MG63 (cell line): ENCODE measurements around the gene ZSCAN26. TPM values are rescaled to one million over a fixed set of nuclear protein-coding genes. Genes with fewer than 3 reads are reported as not detected.
"Not testable (repeated sequence)": the region's sequence is repeated elsewhere in the genome, so short reads cannot be mapped to it uniquely, and the experiment has no call there.

Experiments used
- DNase-seq: peaks from one replicate; pipeline ENCODE4 v3.0.0-alpha.2; 2020
- H3K27me3 ChIP-seq: fragments of 250-450 bp; sonication (Bioruptor Pico); 2 replicates; pipeline ENCODE4 v1.5.1; 2020; ENCODE audit warnings: mild to moderate bottlenecking, moderate library complexity
- H3K36me3 ChIP-seq: fragments of 250-450 bp; sonication (Bioruptor Pico); 2 replicates; pipeline ENCODE4 v1.5.1; 2020; ENCODE audit warnings: mild to moderate bottlenecking, moderate library complexity
- H3K4me3 ChIP-seq: fragments of 250-450 bp; sonication (Bioruptor Pico); 2 replicates; pipeline ENCODE4 v1.5.1; 2020; ENCODE audit warnings: mild to moderate bottlenecking, moderate library complexity
- H3K9me3 ChIP-seq: fragments of 250-450 bp; sonication (Bioruptor Pico); 2 replicates; pipeline ENCODE4 v1.5.1; 2020; ENCODE audit warnings: mild to moderate bottlenecking, moderate library complexity
- total RNA-seq: library from RNA; depleted of rRNA; stranded (reverse); fragments of >200 nt; shearing (Covaris generic); gene quantifications from 2 replicates; pipeline ENCODE4 v1.2.3, GENCODE V29; 2014; ENCODE audit warnings: low replicate concordance; rRNA removed

ZSCAN26 gene
- total RNA-seq, 1 experiment from 2014 or later: 9.2 TPM

DNA sequence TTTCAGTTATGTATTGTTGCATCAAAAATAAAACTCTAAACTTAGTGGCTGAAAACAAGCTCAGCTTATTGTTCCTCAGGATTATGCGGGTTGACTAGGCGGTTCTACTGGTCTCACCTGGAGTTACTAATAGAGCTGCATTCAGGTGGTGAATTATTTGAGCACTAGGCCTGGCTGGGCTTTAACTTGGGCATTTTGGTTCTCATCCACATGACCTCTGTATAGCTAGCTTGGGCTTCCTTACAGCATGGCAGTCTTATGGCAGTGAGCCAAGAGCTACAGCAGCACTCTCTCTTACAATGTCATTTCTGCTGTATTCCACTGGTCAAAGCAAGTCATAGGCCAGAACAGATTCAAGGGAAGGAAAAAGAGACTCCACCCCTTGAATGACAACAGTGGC lies 16.0 kb downstream of the ZSCAN26 start:
- Histone ChIP-seq H3K36me3 (peaks cover 16% of the 10 kb centered on the region), H3K9me3 (0 out of 2 replicates have a peak, but pooled peaks cover 4% of the 10 kb centered on the region), H3K27me3 (no peaks in the 10 kb centered on the region), H3K4me3 (no peak overlapping the region)
- no peak for DNase-seq

DNA sequence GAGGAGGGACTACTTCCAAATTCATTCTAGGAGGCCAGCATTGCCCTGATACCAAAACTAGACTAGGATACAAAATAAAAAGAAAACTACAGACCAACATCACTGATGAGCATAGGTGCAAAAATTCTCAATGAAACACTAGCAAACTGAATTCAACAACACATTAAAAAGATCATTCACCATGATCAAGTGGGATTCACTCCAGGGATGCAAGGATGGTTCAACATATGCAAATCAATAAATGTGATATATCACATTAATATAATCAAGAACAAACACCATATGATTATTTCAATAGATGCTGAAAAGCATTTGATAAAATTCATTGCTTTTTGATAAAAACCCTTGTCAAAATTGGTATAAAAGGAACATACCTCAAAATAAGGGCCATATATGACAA lies 24.6 kb downstream of the ZSCAN26 start:
- no peak for DNase-seq
- no peaks in the 10 kb centered on the region for H3K27me3 ChIP-seq
- H3K9me3 ChIP-seq: no peaks in the 10 kb centered on the region
- H3K36me3 ChIP-seq: peaks cover 13% of the 10 kb centered on the region
- no peak overlapping the region for H3K4me3 ChIP-seq

DNA sequence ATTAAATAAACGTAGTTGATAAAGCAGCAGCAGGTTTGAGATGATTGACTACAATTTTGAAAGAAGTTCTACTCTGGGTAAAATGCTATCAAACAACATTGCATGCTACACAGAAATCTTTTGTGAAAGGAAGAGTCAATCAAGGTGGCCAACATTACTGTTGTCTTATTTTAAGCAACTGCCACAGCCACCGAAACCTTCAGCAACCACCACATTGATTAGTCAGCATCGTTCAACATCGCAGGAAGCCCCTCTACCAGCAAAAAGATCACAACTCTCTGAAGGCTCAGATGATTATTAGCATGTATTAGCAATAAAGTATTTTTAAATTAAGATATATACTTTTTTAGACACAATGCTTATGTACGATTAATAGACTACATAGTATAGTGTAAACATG lies 28.4 kb downstream of the ZSCAN26 start:
- no peak for DNase-seq
- H3K27me3 ChIP-seq: no peaks in the 10 kb centered on the region

DNA sequence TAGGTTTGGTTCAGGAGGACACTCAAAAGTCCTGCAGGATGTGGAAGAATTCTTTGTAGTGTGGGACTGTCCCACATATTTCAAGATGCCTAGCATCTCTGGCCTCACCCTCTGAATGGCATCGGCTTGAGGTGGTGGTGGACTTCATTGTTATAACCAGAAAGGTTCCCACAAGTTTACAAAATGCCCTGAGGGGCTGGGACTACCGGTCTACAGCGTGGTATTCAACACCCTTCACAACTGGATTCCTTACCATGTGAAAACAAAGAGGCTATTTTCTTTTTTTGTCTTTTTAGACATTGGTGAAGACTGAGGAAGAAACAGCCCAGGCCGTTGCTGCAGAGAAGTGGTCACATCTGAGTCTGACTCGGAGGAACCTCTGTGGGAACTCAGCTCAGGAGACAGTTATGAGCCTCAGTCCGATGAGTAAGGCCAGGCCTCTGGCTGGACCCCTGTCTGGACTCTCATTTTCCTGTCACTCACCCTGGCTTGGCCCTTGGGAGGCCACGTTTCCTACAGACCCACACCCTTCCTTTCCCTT lies 29.6 kb downstream of the ZSCAN26 start:
- no peaks in the 10 kb centered on the region for H3K36me3 ChIP-seq
- H3K9me3 ChIP-seq: no peaks in the 10 kb centered on the region
- H3K27me3 ChIP-seq: no peaks in the 10 kb centered on the region
- H3K4me3 ChIP-seq: no peak overlapping the region
- DNase-seq: no peak

More for the DNA sequence above, 28.4 kb downstream of the ZSCAN26 start:
- Histone ChIP-seq H3K36me3 (no peaks in the 10 kb centered on the region), H3K9me3 (no peaks in the 10 kb centered on the region), H3K4me3 (no peak overlapping the region)

DNA sequence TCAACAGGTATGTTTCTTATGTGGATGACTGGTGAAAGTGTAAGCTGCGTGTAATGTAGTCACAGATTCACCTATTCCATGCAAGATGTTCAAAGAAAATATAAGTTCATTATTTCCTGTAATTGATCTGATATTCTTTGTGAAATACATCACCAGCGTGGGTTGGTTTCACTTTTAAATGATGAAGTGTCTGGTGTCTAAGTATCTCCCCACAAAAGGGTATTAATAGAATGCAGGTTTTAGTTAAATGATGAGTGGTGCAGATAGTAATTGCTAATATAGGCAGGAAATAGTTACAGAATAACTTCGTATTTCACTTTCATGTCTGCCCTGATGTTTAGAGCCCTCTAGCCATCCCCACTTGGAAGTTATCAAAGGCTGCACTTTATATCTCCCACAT lies 36.6 kb downstream of the ZSCAN26 start:
- no peaks in the 10 kb centered on the region for H3K36me3 ChIP-seq
- H3K4me3 ChIP-seq: no peak overlapping the region
- H3K27me3 ChIP-seq: no peaks in the 10 kb centered on the region
- no peak for DNase-seq
- no peaks in the 10 kb centered on the region for H3K9me3 ChIP-seq

DNA sequence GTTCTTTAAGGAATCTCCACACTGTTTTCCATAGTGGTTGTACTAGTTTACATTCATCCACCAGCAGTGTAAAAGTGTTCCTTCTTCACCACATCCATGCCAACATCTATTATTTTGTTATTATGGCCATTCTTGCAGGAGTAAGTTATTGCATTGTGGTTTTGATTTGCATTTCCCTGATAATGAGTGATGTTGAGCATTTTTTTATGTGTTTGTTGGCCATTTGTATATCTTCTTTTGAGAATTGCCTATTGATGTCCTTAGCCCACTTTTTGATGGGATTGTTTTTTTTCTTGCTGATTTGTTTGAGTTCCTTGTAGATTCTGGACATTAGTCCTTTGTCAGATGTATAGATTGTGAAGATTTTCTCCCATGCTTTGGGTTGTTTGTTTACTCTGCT lies 39.4 kb downstream of the ZSCAN26 start:
- H3K9me3 ChIP-seq, H3K4me3 ChIP-seq, H3K27me3 ChIP-seq, H3K36me3 ChIP-seq, DNase-seq: not testable (repeated sequence)

DNA sequence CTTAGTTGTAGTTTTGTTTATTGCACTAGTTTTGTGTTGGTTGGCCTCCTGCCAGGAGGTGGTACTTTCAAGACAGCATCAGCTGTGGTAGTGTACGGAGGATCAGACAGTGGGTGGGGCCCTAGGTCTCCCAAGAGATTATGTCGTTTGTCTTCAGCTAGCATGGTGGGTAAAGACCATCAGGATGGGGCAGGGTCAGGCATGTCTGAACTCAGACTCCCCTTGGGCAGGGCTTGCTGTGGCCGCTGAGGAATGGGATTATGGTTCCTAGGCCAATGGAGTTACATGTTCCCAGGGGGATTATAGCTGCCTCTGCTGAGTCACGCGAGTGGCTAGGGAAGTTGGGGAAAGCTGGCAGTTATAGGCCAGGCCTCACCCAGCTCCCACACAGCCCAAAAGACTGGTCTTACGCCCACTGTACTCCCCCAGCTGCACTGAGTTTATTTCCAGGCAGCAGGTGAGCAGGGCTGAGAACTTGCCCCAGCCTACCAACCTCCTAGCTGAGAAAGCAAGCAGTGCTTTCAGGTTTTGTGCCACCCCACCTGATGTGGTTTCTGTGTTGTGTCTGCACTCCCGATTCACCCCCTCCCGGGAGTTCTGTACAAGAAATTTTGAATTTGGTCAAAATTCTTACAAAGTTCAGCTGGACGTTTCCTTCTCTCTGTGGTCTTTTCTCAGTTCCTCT lies 44.3 kb downstream of the ZSCAN26 start:
- no peak for DNase-seq
- Histone ChIP-seq H3K9me3 (no peaks in the 10 kb centered on the region), H3K27me3 (no peaks in the 10 kb centered on the region), H3K36me3 (no peaks in the 10 kb centered on the region), H3K4me3 (no peak overlapping the region)

DNA sequence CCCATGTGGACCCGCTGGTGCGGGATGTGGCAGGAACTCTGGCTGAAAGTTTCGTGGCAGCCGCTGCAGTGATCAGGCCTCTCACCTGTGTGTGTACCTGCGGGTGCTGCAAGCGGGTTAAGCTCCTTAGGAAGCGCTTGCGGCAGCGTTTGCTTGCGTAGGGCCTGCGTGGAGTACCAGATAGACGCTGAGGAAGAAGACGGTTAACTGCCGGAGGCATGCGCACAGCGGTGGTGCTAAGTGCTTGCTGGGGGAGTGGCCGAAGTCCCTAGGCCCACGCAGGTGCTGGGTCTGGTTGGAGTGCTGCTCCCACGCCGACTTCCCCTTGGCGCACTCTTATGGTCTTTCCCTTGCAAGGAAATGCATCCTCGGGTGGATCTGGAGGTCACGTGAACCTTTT lies 46.0 kb downstream of the ZSCAN26 start:
- Histone ChIP-seq H3K4me3 (no peak overlapping the region), H3K9me3 (no peaks in the 10 kb centered on the region), H3K36me3 (no peaks in the 10 kb centered on the region), H3K27me3 (no peaks in the 10 kb centered on the region)
- no peak for DNase-seq

DNA sequence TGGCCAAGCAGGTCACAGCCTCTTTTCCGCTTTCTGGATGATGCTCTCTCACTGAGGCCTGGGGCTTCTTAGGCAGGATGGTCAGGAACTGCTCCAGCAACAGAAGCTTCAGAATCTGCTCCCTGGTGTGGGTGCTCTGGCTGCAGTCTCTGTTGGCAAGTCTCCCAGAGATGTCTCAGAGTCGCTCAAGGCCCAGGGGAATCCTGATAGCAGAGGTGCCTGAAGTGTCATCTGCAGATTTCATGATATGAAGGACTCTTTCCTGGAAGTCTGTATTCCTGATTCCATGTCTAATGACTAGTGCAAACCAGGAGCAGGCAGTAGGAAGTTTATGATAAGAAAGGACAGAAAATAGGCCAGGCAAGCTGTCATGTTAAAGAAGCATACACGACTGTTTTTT lies 48.7 kb downstream of the ZSCAN26 start:
- H3K27me3 ChIP-seq: no peaks in the 10 kb centered on the region
- no peaks in the 10 kb centered on the region for H3K9me3 ChIP-seq
- no peak overlapping the region for H3K4me3 ChIP-seq
- H3K36me3 ChIP-seq: no peaks in the 10 kb centered on the region
- DNase-seq: peak; percentile 19

DNA sequence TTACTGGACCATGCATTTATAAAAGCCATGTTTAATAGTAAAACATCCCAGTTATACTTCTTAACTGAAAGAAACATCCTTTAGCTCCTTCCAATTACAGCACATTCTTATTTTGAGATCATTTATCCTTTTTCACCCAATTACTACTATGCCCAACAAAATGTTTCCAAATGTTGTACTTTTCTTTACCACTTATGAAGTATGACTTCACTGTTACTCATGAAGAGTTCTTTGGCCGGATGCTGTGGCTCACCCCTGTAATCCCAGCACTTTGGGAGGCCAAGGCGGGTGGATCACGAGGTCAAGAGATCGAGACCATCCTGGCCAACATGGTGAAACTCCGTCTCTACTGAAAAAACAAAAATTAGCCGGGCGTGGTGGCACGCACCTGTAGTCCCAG lies 50.9 kb downstream of the ZSCAN26 start:
- H3K27me3 ChIP-seq, H3K36me3 ChIP-seq, H3K4me3 ChIP-seq, DNase-seq, H3K9me3 ChIP-seq: not testable (repeated sequence)

DNA sequence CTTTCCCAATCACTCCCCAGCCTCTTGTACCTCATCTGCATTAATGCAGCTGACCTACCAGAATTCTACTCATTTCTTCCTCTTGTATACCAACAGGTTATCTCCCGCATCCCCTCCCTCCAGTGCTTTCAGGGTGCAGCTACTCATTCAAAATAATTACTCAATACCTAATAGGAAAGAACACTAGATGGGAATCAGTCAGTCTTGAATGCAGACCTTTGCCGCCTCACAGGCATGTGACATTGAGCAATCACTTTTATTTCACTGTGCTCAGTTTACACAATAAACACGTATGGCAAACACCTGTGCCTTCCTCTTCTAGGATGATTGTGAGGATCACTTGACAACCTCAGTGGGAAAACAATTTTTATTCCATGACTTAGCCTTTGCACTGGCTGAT lies 55.7 kb downstream of the ZSCAN26 start:
- H3K4me3 ChIP-seq: no peak overlapping the region
- H3K9me3 ChIP-seq: peaks cover 2% of the 10 kb centered on the region; the same call in 1 of the 2 replicates
- peaks cover 9% of the 10 kb centered on the region for H3K36me3 ChIP-seq
- H3K27me3 ChIP-seq: no peaks in the 10 kb centered on the region
- no peak for DNase-seq

DNA sequence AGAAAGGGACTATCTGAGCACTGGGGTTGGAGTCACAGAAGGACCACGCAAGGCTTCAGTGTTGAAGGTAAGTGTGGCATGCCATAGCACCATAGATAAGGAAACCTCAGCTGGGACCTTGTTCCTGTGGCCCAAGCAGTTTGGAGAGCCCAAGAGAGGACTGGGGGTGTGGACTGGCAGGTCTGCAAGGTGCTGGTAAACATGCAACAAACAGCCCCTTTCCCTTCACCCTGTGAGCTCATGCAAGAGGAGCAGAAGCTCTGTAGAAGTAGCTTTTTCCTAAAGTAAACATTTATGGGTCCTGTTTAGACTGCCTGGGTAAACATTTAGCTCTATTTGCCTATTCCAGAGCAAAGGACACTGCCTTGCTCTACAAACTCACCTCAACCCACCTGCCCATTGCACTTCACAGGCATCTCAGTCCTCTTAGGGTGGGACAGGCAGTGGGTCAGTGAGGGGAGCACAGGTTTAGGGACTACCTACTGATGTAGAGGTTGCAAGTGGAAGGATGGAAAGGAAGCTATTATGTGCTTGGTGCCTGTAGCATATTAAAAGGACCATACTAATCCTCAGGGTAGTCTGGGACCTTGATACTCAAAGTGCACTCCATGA lies 57.0 kb downstream of the ZSCAN26 start:
- Histone ChIP-seq H3K9me3 (peaks cover 2% of the 10 kb centered on the region; the same call in 1 of the 2 replicates), H3K4me3 (no peak overlapping the region), H3K36me3 (peaks cover 9% of the 10 kb centered on the region), H3K27me3 (no peaks in the 10 kb centered on the region)
- no peak for DNase-seq

DNA sequence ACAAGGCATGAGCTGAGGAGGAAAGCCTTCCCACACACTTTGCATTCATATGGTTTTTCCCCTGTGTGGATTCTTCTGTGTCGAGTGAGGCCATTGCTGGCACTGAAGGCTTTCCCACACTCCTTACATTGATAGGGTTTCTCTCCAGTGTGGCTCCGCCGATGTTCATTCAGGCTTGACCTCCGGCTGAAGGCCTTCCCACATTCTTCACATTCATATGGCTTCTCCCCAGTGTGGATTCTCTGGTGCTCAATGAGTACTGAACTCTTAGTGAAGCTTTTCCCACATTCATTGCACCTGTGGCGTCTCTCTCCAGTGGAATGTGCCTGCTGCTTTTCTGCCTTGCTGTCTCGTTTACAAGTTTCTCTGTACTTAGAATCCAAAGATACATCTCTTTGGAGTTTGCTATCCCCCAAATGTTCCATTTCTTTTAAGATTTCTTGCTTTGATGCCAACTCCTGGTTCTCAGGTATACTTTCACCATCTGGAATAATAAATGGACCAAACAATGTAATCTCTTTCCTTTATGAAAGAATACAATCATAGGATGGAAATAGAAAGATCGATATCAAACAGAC lies 59.5 kb downstream of the ZSCAN26 start:
- H3K27me3 ChIP-seq: no peaks in the 10 kb centered on the region
- no peak for DNase-seq
- H3K36me3 ChIP-seq: peaks cover 9% of the 10 kb centered on the region
- H3K4me3 ChIP-seq: no peak overlapping the region
- peaks cover 2% of the 10 kb centered on the region; the same call in 1 of the 2 replicates for H3K9me3 ChIP-seq

Other genes with a start within 250 kb of the ZSCAN26 start
- 0.49 TPM in 1 of 2 replicates, not detected in the other for gene ZNF165, start 186.6 kb upstream of the ZSCAN26 start, total RNA-seq
- gene ZSCAN16, start 142.5 kb upstream of the ZSCAN26 start, total RNA-seq: 1.3 and 1.7 TPM in 2 replicates
- 3.2 and 6.0 TPM in 2 replicates for gene ZKSCAN8, start 125.3 kb upstream of the ZSCAN26 start, total RNA-seq
- gene ZSCAN9, start 41.9 kb upstream of the ZSCAN26 start, total RNA-seq: 3.1 and 6.8 TPM in 2 replicates
- 0.59 and 2.6 TPM in 2 replicates for gene ZKSCAN4, start 14.9 kb upstream of the ZSCAN26 start, total RNA-seq
- not detected in 2 replicates for gene NKAPL, start 7.8 kb upstream of the ZSCAN26 start, total RNA-seq
- gene PGBD1, start 14.4 kb downstream of the ZSCAN26 start, total RNA-seq: 4.6 and 9.3 TPM in 2 replicates
- gene ZSCAN31, start 69.0 kb downstream of the ZSCAN26 start, total RNA-seq: 26.2 and 34.9 TPM in 2 replicates
- gene ZKSCAN3, start 82.8 kb downstream of the ZSCAN26 start, total RNA-seq: 0.39 and 1.5 TPM in 2 replicates
- 0.64 and 0.95 TPM in 2 replicates for gene ZSCAN12, start 132.6 kb downstream of the ZSCAN26 start, total RNA-seq
- gene ZSCAN23, start 176.3 kb downstream of the ZSCAN26 start, total RNA-seq: 0.59 and 2.0 TPM in 2 replicates
- not detected in 2 replicates for gene GPX6, start 248.7 kb downstream of the ZSCAN26 start, total RNA-seq